COLO829 (cell line): ENCODE data around the gene COL5A2.

Experiments
- DNase-seq: peaks from one replicate; pipeline ENCODE4 v3.0.0; 2012; ENCODE audit warnings: low spot score

The COL5A2 gene

GRCh38 chr2:189179570-189179950, at the start of gene COL5A2:
TSS of gene COL5A2 (minus strand) at chr2:189179761. CDS start at chr2:189179604, 157 bp downstream.
- peak; percentile 15 for DNase-seq

- no peak for DNase-seq
Measured at GRCh38 chr2:189226017-189226416, 46.5 kb upstream of the COL5A2 start.

- no peak for DNase-seq
Measured at GRCh38 chr2:189225032-189225431, 45.5 kb upstream of the COL5A2 start.

GRCh38 chr2:189222468-189223105, 43.0 kb upstream of the COL5A2 start:
- no peak for DNase-seq

GRCh38 chr2:189221811-189222467, 42.4 kb upstream of the COL5A2 start:
- no peak for DNase-seq

GRCh38 chr2:189218236-189218635, 38.7 kb upstream of the COL5A2 start:
- DNase-seq = no peak

- DNase-seq = no peak
Measured at GRCh38 chr2:189217541-189217940, 38.0 kb upstream of the COL5A2 start.

- DNase-seq = no peak
Measured at GRCh38 chr2:189217051-189217450, 37.5 kb upstream of the COL5A2 start.

GRCh38 chr2:189214484-189214883, 34.9 kb upstream of the COL5A2 start:
- DNase-seq = no peak

GRCh38 chr2:189213250-189213649, 33.7 kb upstream of the COL5A2 start:
- no peak for DNase-seq

- DNase-seq = peak; percentile 62
Measured at GRCh38 chr2:189210250-189211087, 30.9 kb upstream of the COL5A2 start.

- peak; percentile 19 for DNase-seq
Measured at GRCh38 chr2:189208254-189208653, 28.7 kb upstream of the COL5A2 start.

GRCh38 chr2:189204322-189204941, 24.9 kb upstream of the COL5A2 start:
- peak; percentile 44 for DNase-seq

GRCh38 chr2:189203177-189203799, 23.7 kb upstream of the COL5A2 start:
- no peak for DNase-seq

GRCh38 chr2:189199797-189200196, 20.2 kb upstream of the COL5A2 start:
- no peak for DNase-seq

GRCh38 chr2:189192766-189193165, 13.2 kb upstream of the COL5A2 start:
- no peak for DNase-seq

GRCh38 chr2:189191766-189192165, 12.2 kb upstream of the COL5A2 start:
- no peak for DNase-seq

- DNase-seq = no peak
Measured at GRCh38 chr2:189190685-189191084, 11.1 kb upstream of the COL5A2 start.

- DNase-seq = peak; percentile 52
Measured at GRCh38 chr2:189188115-189188805, 8.7 kb upstream of the COL5A2 start.

- DNase-seq = no peak
Measured at GRCh38 chr2:189183170-189183569, 3.6 kb upstream of the COL5A2 start.

GRCh38 chr2:189181706-189182105, 2.1 kb upstream of the COL5A2 start:
- no peak for DNase-seq
